ENCODE measurements around the gene OVAAL. TPM values are rescaled to one million over a fixed set of nuclear protein-coding genes. Genes with fewer than 3 reads are reported as not detected.
A peak's percentile ranks its signal among the peaks of the same experiment; 100 is the strongest.

OVAAL gene
- total RNA-seq, 2 donors from 2014 or later, result not detected

GRCh38 chr1:180571832-180572636 lies 13.3 kb downstream of the OVAAL start:
- Histone ChIP-seq H3K4me1 (no peaks in the 10 kb centered on the region), H3K36me3 (no peaks in the 10 kb centered on the region), H3K27ac (no peak overlapping the region), H3K27me3 (no peaks in the 10 kb centered on the region), H3K9me3 (no peaks in the 10 kb centered on the region), H3K9ac (ENCODE audit: low read depth in 2 of 2, low read length in 2 of 2) (no peak overlapping the region), H3K4me3 (no peak overlapping the region)
- intact Hi-C loops (cut with DNase I), result no loop called here
- DNase-seq, result no peak
- TF ChIP-seq CTCF (IDR thresholded peaks at IDR 0.05), result no peak

GRCh38 chr1:180572760-180573159 lies 14.0 kb downstream of the OVAAL start:
- Histone ChIP-seq H3K4me1 (no peaks in the 10 kb centered on the region), H3K9me3 (no peaks in the 10 kb centered on the region), H3K27me3 (no peaks in the 10 kb centered on the region), H3K9ac (ENCODE audit: low read depth in 2 of 2, low read length in 2 of 2) (no peak overlapping the region), H3K4me3 (no peak overlapping the region), H3K36me3 (no peaks in the 10 kb centered on the region), H3K27ac (no peak overlapping the region)
- intact Hi-C loops (cut with DNase I), result no loop called here
- no peak for DNase-seq
- no peak for TF ChIP-seq CTCF (IDR thresholded peaks at IDR 0.05)

GRCh38 chr1:180574031-180574713 lies 15.4 kb downstream of the OVAAL start:
- no peaks in the 10 kb centered on the region for H3K4me1 ChIP-seq
- no peak overlapping the region for H3K4me3 ChIP-seq
- H3K36me3 ChIP-seq, result no peaks in the 10 kb centered on the region
- peak overlapping the region; percentile 56 for H3K27ac ChIP-seq
- no peaks in the 10 kb centered on the region for H3K9me3 ChIP-seq
- H3K9ac ChIP-seq (ENCODE audit: low read depth in 2 of 2, low read length in 2 of 2), result no peak overlapping the region
- TF ChIP-seq CTCF (IDR thresholded peaks at IDR 0.05), result no peak
- intact Hi-C loops (cut with DNase I), result no loop called here
- DNase-seq, result no peak
- no peaks in the 10 kb centered on the region for H3K27me3 ChIP-seq

GRCh38 chr1:180577361-180577760 lies 18.6 kb downstream of the OVAAL start:
- H3K9ac ChIP-seq (ENCODE audit: low read depth in 2 of 2, low read length in 2 of 2), result no peak overlapping the region
- H3K9me3 ChIP-seq, result no peaks in the 10 kb centered on the region
- no peak for TF ChIP-seq CTCF (IDR thresholded peaks at IDR 0.05)
- no peaks in the 10 kb centered on the region for H3K27me3 ChIP-seq
- H3K36me3 ChIP-seq, result no peaks in the 10 kb centered on the region
- no peak overlapping the region for H3K4me3 ChIP-seq
- H3K4me1 ChIP-seq, result no peaks in the 10 kb centered on the region
- no peak for DNase-seq
- intact Hi-C loops (cut with DNase I), result no loop called here
- no peak overlapping the region for H3K27ac ChIP-seq

- Histone ChIP-seq H3K9me3 (no peaks in the 10 kb centered on the region), H3K4me3 (no peak overlapping the region), H3K4me1 (no peaks in the 10 kb centered on the region), H3K36me3 (no peaks in the 10 kb centered on the region), H3K27ac (no peak overlapping the region), H3K9ac (ENCODE audit: low read depth in 2 of 2, low read length in 2 of 2) (no peak overlapping the region), H3K27me3 (no peaks in the 10 kb centered on the region)
- intact Hi-C loops (cut with DNase I), result no loop called here
- no peak for DNase-seq
- TF ChIP-seq CTCF (IDR thresholded peaks at IDR 0.05), result no peak
Observed at GRCh38 chr1:180579961-180580611, 21.3 kb downstream of the OVAAL start.
